Suprapubic skin (tissue), 4 donors: Measurements from ENCODE around the gene ATF7IP2.

Experiments
- EP300 ChIP-seq: sonication (generic); formaldehyde crosslinking; IDR thresholded peaks from one replicate; pipeline ENCODE4 v1.6.1; 2017; ENCODE audit warnings: antibody characterized with exemption
- POLR2A ChIP-seq, 2 donors: fragments of 450-650 bp; IDR thresholded peaks; one replicate each; pipeline ENCODE4 v1.6.1; 2017; ENCODE audit warnings: antibody characterized with exemption in 2 of 2, mild to moderate bottlenecking in 2 of 2, moderate library complexity in 2 of 2
- POLR2AphosphoS5 ChIP-seq, 3 donors: sonication (generic); formaldehyde crosslinking; IDR thresholded peaks; one replicate each; pipeline ENCODE4 v1.6.1; 2017; ENCODE audit warnings: antibody characterized with exemption in 3 of 3
- TF ChIP-seq, protein P1 (sequence below), 2 donors: fragments of 200-600 bp in 1 of 2; fragments of 450-650 bp in 1 of 2; sonication (generic) in 1 of 2; IDR thresholded peaks; one replicate each; pipeline ENCODE4 v1.5.1; 2016 to 2019; ENCODE audit warnings: antibody characterized with exemption in 2 of 2, mild to moderate bottlenecking in 1 of 2, moderate library complexity in 1 of 2

DNA sequence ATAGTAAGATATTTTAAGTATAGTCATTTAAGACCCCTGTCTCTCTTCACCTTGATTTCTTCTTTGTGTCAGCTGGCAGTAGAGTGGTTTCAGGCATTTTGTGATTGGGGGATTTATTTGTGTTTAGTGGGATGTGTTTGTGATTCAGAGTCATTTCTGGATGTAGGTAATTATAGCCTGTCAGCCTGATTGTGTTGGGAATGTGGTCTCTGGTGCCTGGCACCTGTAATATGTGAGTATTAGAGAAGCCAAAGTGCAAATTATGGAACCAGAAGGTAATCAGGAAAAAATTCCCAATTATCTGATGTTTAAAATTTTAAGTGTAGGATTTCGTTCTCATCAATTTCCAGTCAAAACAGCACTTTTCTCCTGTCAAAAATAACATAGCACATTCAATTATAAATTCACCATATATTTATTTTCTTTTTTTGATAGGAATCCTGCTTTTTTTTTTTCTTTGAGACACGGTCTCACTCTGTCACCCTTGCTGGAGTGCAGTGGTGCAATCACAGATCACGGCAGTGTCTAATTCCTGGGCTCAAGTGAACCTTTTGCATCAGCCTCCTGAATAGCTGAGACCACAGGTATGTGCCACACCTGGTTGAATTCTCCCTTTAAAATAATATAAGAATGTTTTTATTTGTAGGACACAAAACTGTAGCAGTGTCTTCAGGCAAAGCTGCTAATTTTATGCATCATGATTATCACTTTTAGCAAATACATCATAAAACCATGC, 42.7 kb downstream of the ATF7IP2 start:
- TF ChIP-seq, protein P1, sequence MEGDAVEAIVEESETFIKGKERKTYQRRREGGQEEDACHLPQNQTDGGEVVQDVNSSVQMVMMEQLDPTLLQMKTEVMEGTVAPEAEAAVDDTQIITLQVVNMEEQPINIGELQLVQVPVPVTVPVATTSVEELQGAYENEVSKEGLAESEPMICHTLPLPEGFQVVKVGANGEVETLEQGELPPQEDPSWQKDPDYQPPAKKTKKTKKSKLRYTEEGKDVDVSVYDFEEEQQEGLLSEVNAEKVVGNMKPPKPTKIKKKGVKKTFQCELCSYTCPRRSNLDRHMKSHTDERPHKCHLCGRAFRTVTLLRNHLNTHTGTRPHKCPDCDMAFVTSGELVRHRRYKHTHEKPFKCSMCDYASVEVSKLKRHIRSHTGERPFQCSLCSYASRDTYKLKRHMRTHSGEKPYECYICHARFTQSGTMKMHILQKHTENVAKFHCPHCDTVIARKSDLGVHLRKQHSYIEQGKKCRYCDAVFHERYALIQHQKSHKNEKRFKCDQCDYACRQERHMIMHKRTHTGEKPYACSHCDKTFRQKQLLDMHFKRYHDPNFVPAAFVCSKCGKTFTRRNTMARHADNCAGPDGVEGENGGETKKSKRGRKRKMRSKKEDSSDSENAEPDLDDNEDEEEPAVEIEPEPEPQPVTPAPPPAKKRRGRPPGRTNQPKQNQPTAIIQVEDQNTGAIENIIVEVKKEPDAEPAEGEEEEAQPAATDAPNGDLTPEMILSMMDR (IDR thresholded peaks at IDR 0.05), result no peak
- TF ChIP-seq POLR2AphosphoS5 (IDR thresholded peaks at IDR 0.05), result no peak
- TF ChIP-seq POLR2A (IDR thresholded peaks at IDR 0.05), result no peak
- no peak for TF ChIP-seq EP300
